Adrenal gland (tissue), 12 donors: ENCODE data around the gene STIM1. TPM values are rescaled to one million over a fixed set of nuclear protein-coding genes. Genes with fewer than 3 reads are reported as not detected.
"Not testable (repeated sequence)": the region's sequence is repeated elsewhere in the genome, so short reads cannot be mapped to it uniquely, and the experiment has no call there.

Experiments used
- DNase-seq, 7 donors: peaks; one replicate each; pipeline ENCODE4 v3.0.0-alpha.2; 2019 to 2020
- H3K27ac ChIP-seq, 5 donors: fragments of 200-600 bp; sonication (generic) in 4 of 5; 1 replicate in 3 of 5; 2 replicates in 2 of 5; pipeline versions ENCODE4 v1.5.1 to v1.8.0; 2016 to 2020; ENCODE audit warnings: mild to moderate bottlenecking in 1 of 5
- H3K27me3 ChIP-seq: fragments of 200-600 bp; 2 replicates; pipeline ENCODE4 v1.8.0; 2021
- H3K36me3 ChIP-seq, 2 donors: fragments of 200-600 bp; replicated peaks in 1 of 2; 1 replicate in 1 of 2; 2 replicates in 1 of 2; pipeline versions ENCODE4 v1.5.1 to v1.8.0; 2018 to 2022
- H3K4me1 ChIP-seq, 2 donors: fragments of 200-600 bp; replicated peaks in 1 of 2; 1 replicate in 1 of 2; 2 replicates in 1 of 2; pipeline versions ENCODE4 v1.5.1 to v1.8.0; 2018 to 2021
- H3K4me3 ChIP-seq, 4 donors: fragments of 200-600 bp; sonication (generic) in 3 of 4; one replicate each; pipeline ENCODE4 v1.5.1; 2016 to 2018
- H3K9me3 ChIP-seq, 3 donors: fragments of 200-600 bp; sonication (generic) in 1 of 3; replicated peaks in 1 of 3; 1 replicate in 2 of 3; 2 replicates in 1 of 3; pipeline versions ENCODE4 v1.5.1 to v1.8.0; 2016 to 2021
- CTCF ChIP-seq, 6 experiments: fragments of 450-650 bp in 4 of 6; fragments of 200-600 bp in 2 of 6; sonication (generic) in 1 of 6; IDR thresholded peaks; 1 replicate in 5 of 6; 2 replicates in 1 of 6; pipeline versions ENCODE4 v1.5.1 to v1.8.0; 2016 to 2021; ENCODE audit warnings: antibody characterized with exemption in 6 of 6, mild to moderate bottlenecking in 2 of 6, moderate library complexity in 1 of 6
- POLR2A ChIP-seq, 2 donors: fragments of 450-650 bp; IDR thresholded peaks; one replicate each; pipeline ENCODE4 v1.6.1; 2017; ENCODE audit warnings: antibody characterized with exemption in 2 of 2, mild to moderate bottlenecking in 2 of 2, moderate library complexity in 1 of 2
- WGBS, 4 donors: extraction: QIAGEN DNeasy Blood & Tissue Kit in 2 of 4; methylation state at CpG; one replicate each; pipeline versions ENCODE4 v1.1.5 to v1.1.7; 2013 to 2017; 5-methylcytosine and 5-hydroxymethylcytosine counted together
- intact Hi-C, 2 donors: fragments of 100-400 bp; cut with DNase I; formaldehyde crosslinking; loops; one replicate each; pipeline versions ENCODE4 v1.14.1 to v1.15.0; 2022 to 2023
- polyA plus RNA-seq, 3 donors: library from polyadenylated mRNA; stranded (reverse); fragments of 200-250 nt in 2 of 3; fragments of 350-450 nt in 1 of 3; fragmentation: Illumina TruSeq in 1 of 3; extraction: RNeasy Lipid Tissue Mini Kit (QIAGEN cat#74804) in 1 of 3; gene quantifications; one replicate each; pipeline ENCODE4 v1.2.3, GENCODE V29; 2013 to 2014
- total RNA-seq, 9 donors: library from RNA; depleted of rRNA in 4 of 9; stranded (reverse); fragments of >200 nt in 4 of 9; fragments of 120-200 nt in 1 of 9; fragmentation: NEBNext Ultra II Directional in 1 of 9; extraction: Animal tissue kit (Norgen Biotek cat#: 25700) in 1 of 9; gene quantifications; one replicate each; pipeline versions ENCODE4 v1.1.0 to v1.2.4, GENCODE V29; 2013 to 2023
- donor health status: healthy with polysubstance abuse.
- donor health status: Bipolar disorder and iron deficiency.
- donor health status: DM: yes; HTN: yes; CAD: no.
- donor health status: DM: no; HTN: no; CAD: no.
- donor health status: DM: no; HTN: no; CAD: no.
- donor health status: DM: yes; HTN: yes; CAD: no.

Gene STIM1
- total and polyA plus RNA-seq, 12 donors: 7.8 to 44.1 (median 32.5) TPM

GRCh38 chr11:3860375-3860774 is 4.9 kb downstream of the STIM1 start:
- H3K27me3 ChIP-seq: no peaks in the 10 kb centered on the region
- 89 to 96% (median 94%) methylated on average over 2 of the region's 2 CpGs for WGBS, 4 donors
- no peaks in the 10 kb centered on the region for H3K36me3 ChIP-seq
- H3K4me1 ChIP-seq: peaks cover 32 to 55% of the 10 kb centered on the region in 2 donors
- no peaks in the 10 kb centered on the region for H3K9me3 ChIP-seq
- no peak overlapping the region for H3K4me3 ChIP-seq
- intact Hi-C loops: no loop called here
- H3K27ac ChIP-seq: no peak overlapping the region
- no peak for TF ChIP-seq POLR2A (IDR thresholded peaks at IDR 0.05)
- no peak for TF ChIP-seq CTCF (IDR thresholded peaks at IDR 0.05)
- no peak for DNase-seq

GRCh38 chr11:3860898-3861393 is 5.5 kb downstream of the STIM1 start:
- intact Hi-C loops, H3K4me3 ChIP-seq, H3K27me3 ChIP-seq, H3K9me3 ChIP-seq, H3K36me3 ChIP-seq, H3K27ac ChIP-seq, DNase-seq: not testable (repeated sequence)
- WGBS, 4 donors: 82 to 96% (median 85%) methylated on average over 4 of the region's 4 CpGs
- peaks cover 34 to 61% of the 10 kb centered on the region in 2 donors for H3K4me1 ChIP-seq

GRCh38 chr11:3861683-3862082 is 6.2 kb downstream of the STIM1 start:
- TF ChIP-seq CTCF (IDR thresholded peaks at IDR 0.05): no peak
- DNase-seq: no peak
- intact Hi-C loops: no loop called here
- H3K4me1 ChIP-seq: peaks cover 33 to 62% of the 10 kb centered on the region in 2 donors
- H3K4me3 ChIP-seq: no peak overlapping the region
- WGBS, 4 donors: 54 to 74% (median 55%) methylated on average over 1 of the region's 1 CpG
- no peaks in the 10 kb centered on the region for H3K9me3 ChIP-seq
- H3K27me3 ChIP-seq: no peaks in the 10 kb centered on the region
- no peaks in the 10 kb centered on the region for H3K36me3 ChIP-seq
- H3K27ac ChIP-seq: no peak overlapping the region

GRCh38 chr11:3865388-3866193 is 10.1 kb downstream of the STIM1 start:
- Histone ChIP-seq H3K27me3 (no peaks in the 10 kb centered on the region), H3K4me3 (no peak overlapping the region), H3K36me3 (no peaks in the 10 kb centered on the region), H3K4me1 (peaks cover 17 to 39% of the 10 kb centered on the region in 2 donors), H3K9me3 (no peaks in the 10 kb centered on the region), H3K27ac (peak overlapping the region in 1 of 5 donors; percentile 54)
- no peak for TF ChIP-seq CTCF (IDR thresholded peaks at IDR 0.05)
- no peak for TF ChIP-seq POLR2A (IDR thresholded peaks at IDR 0.05)
- DNase-seq: no peak
- WGBS, 4 donors: 53 to 67% (median 58%) methylated on average over 3 of the region's 3 CpGs
- intact Hi-C loops: no loop called here

- Histone ChIP-seq H3K27ac (peak overlapping the region in 1 of 5 donors; percentile 54), H3K36me3 (no peaks in the 10 kb centered on the region), H3K4me1 (peaks cover 17 to 33% of the 10 kb centered on the region in 2 donors), H3K4me3 (no peak overlapping the region), H3K27me3 (no peaks in the 10 kb centered on the region), H3K9me3 (no peaks in the 10 kb centered on the region)
- intact Hi-C loops: no loop called here
- peak in 2 of 7 donors; percentile 37 to 64 for DNase-seq
- 54 to 78% (median 68%) methylated on average over 5 of the region's 5 CpGs for WGBS, 4 donors
- TF ChIP-seq POLR2A (IDR thresholded peaks at IDR 0.05): no peak
- no peak for TF ChIP-seq CTCF (IDR thresholded peaks at IDR 0.05)
Measured at GRCh38 chr11:3866206-3866605, 10.7 kb downstream of the STIM1 start.
